ENCODE results near the gene OAS2. TPM values are rescaled to one million over a fixed set of nuclear protein-coding genes. Genes with fewer than 3 reads are reported as not detected.

OAS2 gene
- total and polyA plus RNA-seq, 2 of the 4 experiments (the other 2 are of a cell fraction): under 0.01 TPM; not detected in 1

- in situ Hi-C loops (cut with MboI; ENCODE audit: low sequenced_read_pairs) (no loop called here), intact Hi-C loops (cut with micrococcal nuclease) (no loop called here), dilution Hi-C loops (cut with HindIII; ENCODE audit: low sequenced_read_pairs, unreplicated experiment) (no loop called here)
- ATAC-seq (ENCODE audit: low read depth): no peak
- Histone ChIP-seq H4K5ac (ENCODE audit: low read depth, low read length) (no peak overlapping the region), H2AFZ (replicated peaks; ENCODE audit: low read length, poor library complexity) (no peak overlapping the region), H2BK15ac (ENCODE audit: low read depth, low read length) (no peak overlapping the region), H4K91ac (ENCODE audit: insufficient read depth, low read depth, low read length) (no peak overlapping the region), H3K79me1 (ENCODE audit: low read depth in 1 of 2, low read length in 2 of 2) (no peaks in the 10 kb centered on the region), H3K4me2 (ENCODE audit: low read depth, low read length) (no peak overlapping the region), H3K18ac (ENCODE audit: low read depth, low read length) (no peak overlapping the region), H3K9me3 (ENCODE audit: control insufficient read depth, insufficient read depth, low read length) (no peaks in the 10 kb centered on the region), H3K56ac (ENCODE audit: extremely low read depth, insufficient read depth, low read length) (no peak overlapping the region), H2BK20ac (ENCODE audit: low read depth, low read length) (no peak overlapping the region), H2BK120ac (ENCODE audit: low read depth, low read length) (no peak overlapping the region), H3K27me3 (ENCODE audit: control insufficient read depth, insufficient read depth, low read length) (no peaks in the 10 kb centered on the region), H2AK9ac (replicated peaks; ENCODE audit: low read depth, low read length, poor library complexity) (no peak overlapping the region), H4K8ac (ENCODE audit: low read depth in 2 of 2, low read length in 2 of 2) (no peak overlapping the region), H3K9me1 (ENCODE audit: insufficient read depth, low read length) (no peaks in the 10 kb centered on the region), H2AK5ac (ENCODE audit: low read depth, low read length) (no peak overlapping the region), H3K4me3 (ENCODE audit: insufficient read depth, low read depth, low read length) (no peak overlapping the region), H2BK5ac (ENCODE audit: low read depth, low read length, poor library complexity, severe bottlenecking) (no peak overlapping the region), H4K20me1 (ENCODE audit: insufficient read depth, low read length) (no peaks in the 10 kb centered on the region), H3K14ac (replicated peaks; ENCODE audit: low read depth, low read length) (no peak overlapping the region), H3K27ac (ENCODE audit: insufficient read depth, low read length) (no peak overlapping the region), H3K9ac (ENCODE audit: low read depth, low read length) (no peak overlapping the region), H3K4me1 (ENCODE audit: control insufficient read depth, insufficient read depth, low read length) (no peaks in the 10 kb centered on the region), H3K23ac (ENCODE audit: low read depth, low read length) (no peak overlapping the region), H3K36me3 (ENCODE audit: control insufficient read depth, insufficient read depth, low read length) (no peaks in the 10 kb centered on the region), H3K4ac (ENCODE audit: low read depth, low read length) (no peak overlapping the region)
- BruUV-seq (replicated peaks): no TSS peak
- ChIA-PET CTCF (no interaction called here), POLR2A (ENCODE audit: unreplicated experiment) (no interaction called here)
- WGBS, 2 experiments (ENCODE audit: extremely low coverage in 2 of 2, insufficient read length in 1 of 2): 60% methylated on average over 1 of the region's 1 CpG; no CpG with 5 or more reads in 1 of the 2 experiments
- TF ChIP-seq MAZ (IDR thresholded peaks at IDR 0.05; ENCODE audit: borderline replicate concordance, low read depth, low read length) (no peak), RAD21 (IDR thresholded peaks at IDR 0.05; ENCODE audit: low read length) (no peak), RFX5 (IDR thresholded peaks at IDR 0.05; ENCODE audit: low read depth, low read length) (no peak), CEBPB (IDR thresholded peaks at IDR 0.05; ENCODE audit: low read depth, low read length) (no peak)
- TF ChIP-seq, protein P1, sequence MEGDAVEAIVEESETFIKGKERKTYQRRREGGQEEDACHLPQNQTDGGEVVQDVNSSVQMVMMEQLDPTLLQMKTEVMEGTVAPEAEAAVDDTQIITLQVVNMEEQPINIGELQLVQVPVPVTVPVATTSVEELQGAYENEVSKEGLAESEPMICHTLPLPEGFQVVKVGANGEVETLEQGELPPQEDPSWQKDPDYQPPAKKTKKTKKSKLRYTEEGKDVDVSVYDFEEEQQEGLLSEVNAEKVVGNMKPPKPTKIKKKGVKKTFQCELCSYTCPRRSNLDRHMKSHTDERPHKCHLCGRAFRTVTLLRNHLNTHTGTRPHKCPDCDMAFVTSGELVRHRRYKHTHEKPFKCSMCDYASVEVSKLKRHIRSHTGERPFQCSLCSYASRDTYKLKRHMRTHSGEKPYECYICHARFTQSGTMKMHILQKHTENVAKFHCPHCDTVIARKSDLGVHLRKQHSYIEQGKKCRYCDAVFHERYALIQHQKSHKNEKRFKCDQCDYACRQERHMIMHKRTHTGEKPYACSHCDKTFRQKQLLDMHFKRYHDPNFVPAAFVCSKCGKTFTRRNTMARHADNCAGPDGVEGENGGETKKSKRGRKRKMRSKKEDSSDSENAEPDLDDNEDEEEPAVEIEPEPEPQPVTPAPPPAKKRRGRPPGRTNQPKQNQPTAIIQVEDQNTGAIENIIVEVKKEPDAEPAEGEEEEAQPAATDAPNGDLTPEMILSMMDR (conservative IDR thresholded peaks at IDR 0.05; ENCODE audit: low read depth, low read length): no peak
- no peak for DNase-seq
These were observed 43.2 kb downstream of the OAS2 start for GRCh38 chr12:113021500-113021899.
